AG10803 (cell line): ENCODE data around the gene DISC1.
"Not testable (repeated sequence)": the region's sequence is repeated elsewhere in the genome, so short reads cannot be mapped to it uniquely, and the experiment has no call there.

Experiments
- DNase-seq: peaks from one replicate; pipeline ENCODE4 v3.0.0; 2010; ENCODE audit warnings: low read depth
- H3K4me3 ChIP-seq: 2 replicates; pipeline ENCODE4 v1.5.1; 2011; ENCODE audit warnings: mild to moderate bottlenecking, low read length, control low read depth
- TF ChIP-seq, protein P1 (sequence below): conservative IDR thresholded peaks from 2 replicates; pipeline ENCODE4 v1.5.1; 2011; ENCODE audit warnings: mild to moderate bottlenecking, low read length, control low read depth, inconsistent platforms

Gene DISC1

DNA sequence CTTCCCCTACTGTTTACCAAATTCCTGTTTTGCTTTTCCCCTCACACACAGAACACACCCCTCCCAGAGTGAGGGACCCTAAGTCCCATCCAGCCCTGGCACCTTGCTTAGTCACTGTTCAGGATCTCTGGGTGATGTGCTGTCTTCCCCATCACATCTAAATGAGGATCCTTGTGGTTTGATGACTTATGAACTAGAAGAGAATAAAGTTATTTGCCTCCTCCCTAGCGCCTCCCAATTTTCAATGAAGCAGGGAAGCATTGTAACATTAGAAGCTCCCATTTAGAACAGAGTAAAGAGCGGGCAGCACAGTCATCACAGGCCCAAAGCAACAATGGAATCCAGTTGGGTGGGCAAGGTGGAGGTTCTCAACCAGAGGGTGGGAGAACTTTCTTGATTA, 27.0 kb downstream of the DISC1 start:
- TF ChIP-seq, protein P1, sequence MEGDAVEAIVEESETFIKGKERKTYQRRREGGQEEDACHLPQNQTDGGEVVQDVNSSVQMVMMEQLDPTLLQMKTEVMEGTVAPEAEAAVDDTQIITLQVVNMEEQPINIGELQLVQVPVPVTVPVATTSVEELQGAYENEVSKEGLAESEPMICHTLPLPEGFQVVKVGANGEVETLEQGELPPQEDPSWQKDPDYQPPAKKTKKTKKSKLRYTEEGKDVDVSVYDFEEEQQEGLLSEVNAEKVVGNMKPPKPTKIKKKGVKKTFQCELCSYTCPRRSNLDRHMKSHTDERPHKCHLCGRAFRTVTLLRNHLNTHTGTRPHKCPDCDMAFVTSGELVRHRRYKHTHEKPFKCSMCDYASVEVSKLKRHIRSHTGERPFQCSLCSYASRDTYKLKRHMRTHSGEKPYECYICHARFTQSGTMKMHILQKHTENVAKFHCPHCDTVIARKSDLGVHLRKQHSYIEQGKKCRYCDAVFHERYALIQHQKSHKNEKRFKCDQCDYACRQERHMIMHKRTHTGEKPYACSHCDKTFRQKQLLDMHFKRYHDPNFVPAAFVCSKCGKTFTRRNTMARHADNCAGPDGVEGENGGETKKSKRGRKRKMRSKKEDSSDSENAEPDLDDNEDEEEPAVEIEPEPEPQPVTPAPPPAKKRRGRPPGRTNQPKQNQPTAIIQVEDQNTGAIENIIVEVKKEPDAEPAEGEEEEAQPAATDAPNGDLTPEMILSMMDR: no peak
- no peak for DNase-seq
- no peak overlapping the region for H3K4me3 ChIP-seq

DNA sequence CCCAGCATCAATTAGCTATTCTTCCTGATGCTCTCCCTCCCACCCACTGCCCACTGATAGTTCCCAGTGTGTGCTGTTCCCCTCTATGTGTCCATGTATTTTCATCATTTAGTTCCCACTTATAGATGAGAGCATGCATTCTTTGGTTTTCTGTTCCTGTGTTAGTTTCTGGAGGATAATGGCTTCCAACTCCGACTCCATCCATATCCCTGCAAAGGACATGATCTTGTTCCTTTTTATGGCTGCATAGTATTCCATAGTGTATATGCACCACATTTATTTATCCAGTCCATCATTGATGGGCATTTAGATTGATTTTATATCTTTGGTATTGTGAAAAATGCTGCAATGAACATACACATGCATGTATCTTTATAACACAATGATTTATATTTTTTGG, 30.2 kb downstream of the DISC1 start:
- DNase-seq: no peak
- TF ChIP-seq, protein P1: no peak
- H3K4me3 ChIP-seq: no peak overlapping the region

DNA sequence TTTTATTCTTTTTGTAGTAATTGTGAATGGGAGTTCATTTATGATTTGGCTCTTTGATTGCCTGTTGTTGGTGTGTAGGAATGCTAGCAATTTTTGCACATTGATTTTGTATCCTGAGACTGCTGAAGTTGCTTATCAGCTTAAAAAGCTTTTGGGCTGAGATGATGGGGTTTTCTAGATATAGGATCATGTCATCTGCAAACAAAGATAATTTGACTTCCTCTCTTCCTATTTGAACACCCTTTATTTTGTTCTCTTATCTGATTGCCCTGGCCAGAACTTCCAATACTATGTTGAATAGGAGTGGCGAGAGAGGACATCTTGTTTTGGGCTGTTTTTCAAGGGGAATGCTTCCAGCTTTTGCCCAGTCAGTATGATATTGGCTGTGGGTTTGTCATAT, 31.6 kb downstream of the DISC1 start:
- H3K4me3 ChIP-seq, DNase-seq: not testable (repeated sequence)

DNA sequence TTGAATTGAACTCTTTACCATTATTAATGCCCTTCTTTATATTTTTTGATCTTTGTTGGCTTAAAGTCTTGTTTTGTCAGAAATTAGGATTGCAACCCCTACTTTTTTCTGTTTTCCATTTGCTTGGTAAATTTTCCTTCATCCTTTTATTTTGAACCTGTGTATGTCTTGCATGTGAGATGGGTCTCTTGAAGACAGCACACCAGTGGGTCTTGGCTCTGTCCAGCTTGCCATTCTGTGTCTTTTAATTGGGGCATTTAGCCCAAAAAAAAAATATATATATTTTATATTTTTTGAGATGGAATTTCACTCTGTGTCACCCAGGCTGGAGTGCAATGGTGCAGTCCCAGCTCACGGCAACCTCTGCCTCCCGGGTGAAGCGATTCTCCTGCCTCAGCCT, 33.6 kb downstream of the DISC1 start:
- H3K4me3 ChIP-seq: no peak overlapping the region
- TF ChIP-seq, protein P1: no peak
- no peak for DNase-seq

DNA sequence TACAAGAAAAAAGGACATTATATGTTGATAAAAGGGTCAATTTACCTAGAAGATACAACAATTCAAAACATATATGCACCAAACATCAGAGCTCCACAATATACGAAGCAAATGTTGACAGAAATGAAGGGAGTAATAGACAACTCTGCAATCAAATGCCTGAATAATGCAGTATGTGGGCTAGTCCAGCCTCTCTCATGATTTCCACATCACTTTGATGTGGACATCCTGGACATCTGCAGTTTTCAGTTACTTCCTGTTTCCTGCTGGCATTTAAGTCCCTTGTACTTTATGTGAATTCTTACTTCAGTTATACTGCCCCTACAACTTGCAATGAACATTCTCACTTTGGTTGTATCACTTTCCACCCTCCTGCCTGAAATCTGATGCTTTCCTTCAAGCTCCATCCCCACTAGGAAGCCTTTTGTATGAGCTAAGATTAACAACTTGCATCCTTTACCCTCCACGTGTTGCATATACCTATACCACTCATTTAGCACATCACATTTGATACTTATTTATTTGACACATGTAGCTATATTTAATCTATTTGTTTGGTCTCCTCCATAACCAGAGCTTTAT, 36.7 kb downstream of the DISC1 start:
- TF ChIP-seq, protein P1: no peak
- H3K4me3 ChIP-seq: no peak overlapping the region
- DNase-seq: peak; percentile 43

DNA sequence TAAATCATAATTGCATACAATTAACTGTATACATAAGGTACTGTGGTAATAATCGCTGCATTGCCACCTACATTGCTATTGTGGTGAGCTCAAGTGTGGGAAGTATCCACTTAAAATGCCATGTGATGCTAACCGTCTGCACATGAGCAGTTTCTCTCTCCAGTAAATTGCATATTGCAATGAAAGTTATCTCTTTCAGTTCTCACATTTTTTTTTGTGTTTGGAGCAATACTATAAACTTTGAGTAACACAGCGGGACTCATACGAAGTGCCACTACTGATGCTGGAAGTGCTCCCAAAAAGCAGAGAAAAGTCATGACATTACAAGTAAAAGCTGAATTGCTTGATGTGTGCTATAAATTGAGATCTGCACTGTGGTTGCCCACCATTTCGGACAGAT, 38.5 kb downstream of the DISC1 start:
- H3K4me3 ChIP-seq: no peak overlapping the region
- no peak for DNase-seq
- TF ChIP-seq, protein P1: no peak

DNA sequence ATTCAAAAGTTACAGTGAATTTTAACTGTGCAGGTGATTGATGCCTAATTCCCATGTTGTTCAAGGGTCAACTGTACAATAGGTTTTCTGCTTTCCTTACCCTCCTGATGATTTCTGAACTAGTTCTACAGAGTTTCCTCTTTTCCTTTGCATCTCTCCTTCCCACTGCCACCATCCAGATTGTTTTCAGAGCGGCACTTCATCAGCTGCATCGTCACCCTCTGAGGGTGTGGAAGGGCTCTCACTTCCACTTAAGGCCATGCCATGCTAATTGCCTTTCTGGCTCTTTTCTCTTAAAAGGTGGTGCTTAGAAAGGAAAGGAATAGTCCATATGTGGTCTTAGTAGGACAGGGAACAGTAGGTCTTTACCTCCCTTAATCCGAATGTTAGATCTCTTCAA, 39.1 kb downstream of the DISC1 start:
- TF ChIP-seq, protein P1: no peak
- H3K4me3 ChIP-seq: no peak overlapping the region
- no peak for DNase-seq
